ENCODE measurements around the gene GBF1. TPM values are rescaled to one million over a fixed set of nuclear protein-coding genes. Genes with fewer than 3 reads are reported as not detected.

Gene GBF1
- total RNA-seq, 3 donors from 2014 or later, result 42.9 to 46.5 (median 43.3) TPM

DNA sequence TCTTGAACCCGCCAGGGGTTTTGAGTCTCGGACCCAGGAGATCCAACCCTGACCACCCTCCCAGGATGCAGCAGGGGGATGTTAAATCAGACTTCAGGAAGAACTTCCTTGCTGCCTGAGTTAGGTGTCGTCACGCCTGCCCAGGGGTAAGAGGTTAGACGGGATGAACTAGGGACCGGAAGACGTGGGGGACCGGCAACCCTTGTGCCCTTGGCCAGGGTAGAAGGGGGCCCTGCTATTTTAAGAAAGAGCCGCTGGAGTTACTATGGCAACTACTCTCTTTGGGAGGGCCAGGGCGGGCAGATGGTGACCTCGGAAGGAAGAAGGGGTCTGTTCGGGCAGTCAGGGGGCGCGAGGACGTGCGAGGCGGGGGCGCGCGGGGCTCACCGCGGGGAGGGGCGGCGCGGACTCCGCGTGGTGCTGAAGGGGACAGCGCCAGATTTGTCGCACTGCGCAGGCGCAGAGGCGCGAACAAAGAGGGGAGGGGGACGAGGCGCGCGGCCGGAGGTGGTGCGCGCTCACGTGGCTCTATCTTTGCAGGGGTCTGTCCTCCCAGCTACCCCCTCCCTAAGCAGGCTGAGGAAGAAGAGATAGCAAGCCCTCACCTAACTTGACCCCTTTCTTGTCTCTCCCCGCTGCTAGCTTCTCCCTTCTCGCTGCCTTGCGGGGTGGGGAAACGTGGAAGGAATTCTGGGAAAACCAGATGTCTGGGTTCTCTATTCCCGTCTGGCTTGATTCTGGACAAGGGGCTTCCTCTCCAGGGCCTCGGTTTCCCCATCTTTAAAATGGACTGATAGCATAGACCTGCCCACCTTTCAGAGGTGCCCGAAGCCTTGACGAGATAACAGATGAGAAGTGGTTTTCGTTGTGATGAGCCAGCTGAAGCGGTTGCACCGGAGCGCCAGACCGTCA, 174.2 kb downstream of the GBF1 start:
- H3K27me3 Mint-ChIP-seq (ENCODE audit: low read depth), result peaks cover 26% of the 10 kb centered on the region
- H3K4me3 Mint-ChIP-seq, result peak overlapping the region; percentile 96
- DNase-seq, result peak; percentile 64
- no peaks in the 10 kb centered on the region for H3K9me3 Mint-ChIP-seq
- peaks cover 7% of the 10 kb centered on the region for H3K36me3 Mint-ChIP-seq (ENCODE audit: insufficient read depth)
- ATAC-seq, result no peak
- H3K4me1 Mint-ChIP-seq (ENCODE audit: low read depth), result peaks cover 34% of the 10 kb centered on the region

DNA sequence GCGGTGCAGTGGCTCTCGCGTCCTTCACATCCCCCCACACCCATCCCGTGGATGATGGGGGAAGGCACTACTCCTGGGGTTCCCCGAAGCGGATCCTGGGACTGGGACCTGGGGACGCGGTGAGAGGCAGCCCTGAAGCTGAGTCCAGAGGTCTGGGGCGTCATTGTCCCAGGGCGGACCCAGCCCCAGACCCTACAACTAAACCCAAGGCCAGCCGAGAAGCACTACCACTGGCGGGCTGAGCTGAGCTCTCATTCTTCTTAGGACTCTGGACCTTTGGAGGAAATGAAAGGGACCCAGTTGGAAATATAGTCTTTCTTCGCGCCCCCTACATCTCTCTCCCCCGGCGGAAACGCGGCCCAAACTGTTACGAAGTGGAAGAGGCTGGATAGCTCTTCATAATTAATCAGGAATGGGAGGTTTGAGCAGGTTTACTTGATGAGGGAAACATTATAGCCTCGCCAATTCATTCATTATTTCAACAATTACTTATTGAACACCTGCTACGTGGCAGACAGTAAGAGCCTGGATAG, 174.9 kb downstream of the GBF1 start:
- no peak for ATAC-seq

DNA sequence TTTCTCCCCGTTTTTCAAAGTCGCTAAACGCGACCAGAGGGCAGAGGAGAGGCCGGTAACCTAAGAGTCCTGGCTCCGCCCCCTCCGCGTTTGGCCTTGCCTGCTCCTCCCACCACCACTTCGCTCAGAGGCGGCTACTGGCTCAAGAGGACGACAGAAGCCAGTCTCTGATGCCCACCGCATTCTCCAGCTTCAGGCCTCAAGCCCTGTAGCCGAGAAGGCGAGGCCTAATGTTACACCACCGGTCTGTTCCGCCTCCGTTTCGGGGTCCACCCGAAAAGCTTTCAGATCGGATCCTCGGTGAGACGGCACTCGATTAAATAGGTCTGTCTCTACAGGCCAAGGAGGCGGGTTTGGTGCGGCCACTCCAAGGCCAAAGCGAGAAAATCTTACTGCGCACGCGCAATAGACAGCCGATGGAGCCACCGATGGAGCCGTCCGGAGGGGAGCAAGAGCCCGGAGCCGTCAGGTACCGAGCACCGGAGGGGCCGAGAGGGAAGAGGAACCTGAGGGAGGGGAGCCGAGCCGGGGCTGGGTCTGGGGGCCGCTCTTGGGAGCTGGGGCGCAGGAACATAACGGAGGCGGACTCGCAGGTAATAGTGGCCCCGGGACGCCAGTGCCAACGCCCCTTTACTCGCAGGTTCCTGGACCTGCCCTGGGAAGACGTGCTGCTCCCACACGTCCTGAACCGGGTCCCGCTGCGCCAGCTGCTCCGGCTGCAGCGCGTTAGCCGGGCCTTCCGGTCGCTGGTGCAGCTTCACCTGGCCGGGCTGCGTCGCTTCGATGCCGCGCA, 175.6 kb downstream of the GBF1 start, which contains the start of gene FBXL15:
Gene FBXL15, plus strand, starts transcription at position 123 of the 793 bp plus-strand sequence. Its CDS starts 294 bp downstream, at position 417.
- Mint-ChIP-seq H3K4me1 (ENCODE audit: low read depth) (peaks cover 34% of the 10 kb centered on the region), H3K4me3 (peak within 1 kb of the TSS; percentile 96), H3K9me3 (no peaks in the 10 kb centered on the region), H3K27me3 (ENCODE audit: low read depth) (peaks cover 21% of the 10 kb centered on the region), H3K36me3 (ENCODE audit: insufficient read depth) (peaks cover 7% of the 10 kb centered on the region)
- ATAC-seq (peak; percentile 82 to 84), DNase-seq (peak; percentile 95)

More for the DNA sequence above, 174.9 kb downstream of the GBF1 start:
- DNase-seq, result no peak
- H3K9me3 Mint-ChIP-seq, result no peaks in the 10 kb centered on the region
- H3K4me3 Mint-ChIP-seq, result peak overlapping the region; percentile 96
- peaks cover 26% of the 10 kb centered on the region for H3K27me3 Mint-ChIP-seq (ENCODE audit: low read depth)
- H3K4me1 Mint-ChIP-seq (ENCODE audit: low read depth), result peaks cover 34% of the 10 kb centered on the region
- H3K36me3 Mint-ChIP-seq (ENCODE audit: insufficient read depth), result peaks cover 7% of the 10 kb centered on the region

DNA sequence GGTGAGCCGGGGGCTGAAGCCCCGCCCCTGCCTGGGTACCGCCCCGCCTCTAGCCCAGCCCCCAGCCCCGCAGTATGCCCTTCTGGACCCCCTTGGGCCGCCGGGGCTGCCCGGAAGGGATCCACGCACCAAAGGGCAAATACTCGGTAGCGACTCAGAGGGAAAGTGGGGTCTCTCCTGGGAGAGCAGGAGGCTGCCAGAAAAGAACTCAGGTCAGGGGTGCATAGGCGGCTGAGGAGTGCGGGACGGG, 176.1 kb downstream of the GBF1 start:
- Mint-ChIP-seq H3K4me1 (ENCODE audit: low read depth) (peaks cover 34% of the 10 kb centered on the region), H3K4me3 (peak overlapping the region; percentile 96), H3K36me3 (ENCODE audit: insufficient read depth) (peaks cover 7% of the 10 kb centered on the region), H3K9me3 (no peaks in the 10 kb centered on the region), H3K27me3 (ENCODE audit: low read depth) (peaks cover 16% of the 10 kb centered on the region)
- ATAC-seq (no peak), DNase-seq (no peak)

DNA sequence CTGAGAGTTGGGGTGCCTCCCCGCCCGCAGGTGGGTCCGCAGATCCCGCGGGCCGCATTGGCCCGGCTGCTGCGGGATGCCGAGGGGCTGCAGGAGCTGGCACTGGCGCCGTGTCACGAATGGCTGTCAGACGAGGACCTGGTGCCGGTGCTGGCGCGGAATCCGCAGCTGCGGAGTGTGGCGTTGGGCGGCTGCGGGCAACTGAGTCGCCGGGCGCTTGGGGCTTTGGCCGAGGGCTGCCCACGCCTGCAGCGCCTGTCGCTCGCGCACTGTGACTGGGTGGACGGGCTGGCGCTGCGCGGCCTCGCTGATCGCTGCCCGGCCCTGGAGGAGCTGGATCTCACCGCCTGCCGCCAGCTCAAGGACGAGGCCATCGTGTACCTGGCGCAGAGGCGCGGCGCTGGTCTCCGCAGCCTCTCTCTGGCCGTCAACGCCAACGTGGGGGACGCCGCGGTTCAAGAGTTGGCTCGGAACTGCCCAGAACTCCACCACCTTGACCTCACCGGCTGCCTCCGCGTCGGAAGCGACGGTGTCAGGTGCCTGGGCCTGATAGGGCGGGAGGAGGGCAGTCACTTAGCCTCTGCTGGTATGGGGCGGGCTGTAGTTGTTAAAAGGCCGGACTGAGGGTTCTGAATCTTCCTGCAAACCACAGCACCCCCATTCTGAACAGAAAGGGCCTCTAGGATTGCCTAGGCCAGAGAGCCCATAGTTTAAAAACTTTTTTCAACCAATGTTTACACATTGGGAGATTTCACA, 176.6 kb downstream of the GBF1 start:
- peaks cover 7% of the 10 kb centered on the region for H3K36me3 Mint-ChIP-seq (ENCODE audit: insufficient read depth)
- ATAC-seq (peak; percentile 4), DNase-seq (no peak)
- H3K4me1 Mint-ChIP-seq (ENCODE audit: low read depth), result peaks cover 35% of the 10 kb centered on the region
- no peaks in the 10 kb centered on the region for H3K9me3 Mint-ChIP-seq
- H3K4me3 Mint-ChIP-seq, result peak overlapping the region; percentile 96
- H3K27me3 Mint-ChIP-seq (ENCODE audit: low read depth), result peaks cover 14% of the 10 kb centered on the region

DNA sequence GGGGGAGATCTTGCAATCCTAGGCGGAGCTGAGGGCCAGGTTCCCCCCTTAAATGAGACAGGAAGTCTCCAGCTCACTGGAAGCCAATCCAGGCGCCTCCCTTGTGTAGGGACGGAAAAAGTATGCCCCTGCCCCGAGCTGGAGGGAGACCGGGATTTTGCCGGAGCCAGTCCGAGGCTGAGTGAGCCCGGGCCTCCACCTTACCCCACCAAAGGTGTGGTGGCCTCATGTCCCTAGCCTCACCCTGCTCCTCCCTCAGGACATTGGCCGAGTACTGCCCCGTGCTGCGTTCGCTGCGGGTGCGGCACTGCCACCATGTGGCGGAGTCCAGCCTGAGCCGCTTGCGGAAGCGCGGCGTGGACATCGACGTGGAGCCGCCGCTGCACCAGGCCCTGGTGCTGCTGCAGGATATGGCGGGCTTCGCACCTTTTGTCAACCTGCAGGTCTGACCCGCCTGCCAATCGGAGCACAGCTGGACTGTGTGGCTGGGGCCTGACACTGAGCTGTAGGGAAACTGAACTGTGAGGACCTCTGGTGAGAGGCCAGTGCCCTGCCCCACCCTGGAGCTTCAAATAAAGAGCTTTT, 177.3 kb downstream of the GBF1 start:
- Mint-ChIP-seq H3K4me3 (peak overlapping the region; percentile 96), H3K36me3 (ENCODE audit: insufficient read depth) (peaks cover 7% of the 10 kb centered on the region), H3K4me1 (ENCODE audit: low read depth) (peaks cover 38% of the 10 kb centered on the region), H3K9me3 (no peaks in the 10 kb centered on the region), H3K27me3 (ENCODE audit: low read depth) (peaks cover 8% of the 10 kb centered on the region)
- ATAC-seq (peak in 1 of 2 donors; percentile 12), DNase-seq (no peak)

DNA sequence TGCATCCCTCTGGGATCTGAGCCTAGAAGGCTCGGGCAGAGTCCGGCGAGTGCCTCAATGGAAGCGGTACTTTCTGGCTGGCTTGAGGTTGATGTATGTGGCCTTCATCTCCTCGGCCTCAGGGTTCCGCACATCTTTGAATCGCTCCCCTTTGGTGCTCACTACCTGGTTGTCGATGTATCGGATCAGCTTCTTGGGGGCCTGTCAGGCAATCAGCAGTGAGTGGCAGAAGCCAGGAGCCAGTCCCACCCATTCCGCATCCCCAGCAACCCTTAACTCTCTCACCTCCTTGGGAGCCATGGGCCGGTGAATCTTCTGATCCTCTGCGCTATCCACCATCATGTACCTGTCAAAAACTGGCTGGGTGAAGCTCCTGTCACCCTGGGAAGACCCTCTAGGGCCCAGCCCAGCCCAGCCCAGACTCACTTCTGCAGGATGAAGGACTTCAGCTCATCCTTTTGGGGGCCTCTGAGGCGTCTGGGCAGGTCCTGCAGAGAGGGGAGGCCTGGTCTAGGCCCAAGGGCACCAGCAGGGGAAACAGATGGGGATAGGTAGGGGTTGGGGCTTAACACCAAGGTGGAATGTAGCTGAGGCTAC, 178.1 kb downstream of the GBF1 start:
- peaks cover 7% of the 10 kb centered on the region for H3K36me3 Mint-ChIP-seq (ENCODE audit: insufficient read depth)
- peaks cover 34% of the 10 kb centered on the region for H3K4me1 Mint-ChIP-seq (ENCODE audit: low read depth)
- H3K9me3 Mint-ChIP-seq, result no peaks in the 10 kb centered on the region
- ATAC-seq, result no peak
- DNase-seq, result no peak
- no peaks in the 10 kb centered on the region for H3K27me3 Mint-ChIP-seq (ENCODE audit: low read depth)
- peak overlapping the region; percentile 37 for H3K4me3 Mint-ChIP-seq

DNA sequence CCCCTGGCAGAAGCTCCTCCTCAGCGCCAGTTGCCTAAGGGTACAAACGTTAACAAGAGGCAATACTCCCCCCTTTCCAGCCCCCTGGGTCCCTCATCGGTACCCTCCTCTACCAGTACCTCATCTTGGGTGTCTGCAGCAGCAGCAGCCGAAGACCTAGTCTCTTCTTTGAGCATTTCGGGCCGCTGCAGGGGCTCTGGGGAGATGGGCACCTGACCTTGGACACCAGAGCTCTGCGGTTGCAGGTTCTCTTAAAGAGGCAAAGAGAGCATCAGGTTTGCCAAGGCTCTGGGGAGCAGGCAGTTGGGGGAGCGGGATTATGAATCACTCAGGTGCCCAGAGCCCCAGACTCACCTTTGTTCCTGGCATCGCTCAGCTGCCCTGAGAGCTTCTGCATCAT, 178.8 kb downstream of the GBF1 start:
- Mint-ChIP-seq H3K4me3 (no peak overlapping the region), H3K27me3 (ENCODE audit: low read depth) (no peaks in the 10 kb centered on the region), H3K9me3 (no peaks in the 10 kb centered on the region), H3K4me1 (ENCODE audit: low read depth) (peaks cover 31% of the 10 kb centered on the region), H3K36me3 (ENCODE audit: insufficient read depth) (peaks cover 7% of the 10 kb centered on the region)
- DNase-seq, result no peak
- no peak for ATAC-seq

DNA sequence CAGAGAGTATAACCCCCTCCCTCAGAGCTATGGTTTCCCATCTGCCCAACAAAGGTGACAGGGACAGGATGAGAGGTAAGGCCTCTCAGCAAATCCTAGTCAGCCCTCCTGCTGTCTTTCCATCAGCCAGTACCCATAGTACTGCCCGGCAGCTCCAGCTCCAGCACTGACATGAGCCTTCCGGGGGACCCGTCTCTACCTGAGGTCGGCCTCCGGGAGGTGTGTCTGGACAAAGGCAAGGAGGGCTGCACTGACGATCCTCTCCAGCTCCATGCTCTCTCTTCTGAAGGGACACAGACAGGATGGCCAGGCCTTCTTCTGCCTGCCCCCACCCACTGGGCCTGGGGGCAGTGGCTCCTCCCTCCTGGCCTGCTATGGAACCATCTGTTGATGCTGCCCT, 179.6 kb downstream of the GBF1 start:
- peaks cover 7% of the 10 kb centered on the region for H3K36me3 Mint-ChIP-seq (ENCODE audit: insufficient read depth)
- no peak overlapping the region for H3K4me3 Mint-ChIP-seq
- no peaks in the 10 kb centered on the region for H3K27me3 Mint-ChIP-seq (ENCODE audit: low read depth)

DNA sequence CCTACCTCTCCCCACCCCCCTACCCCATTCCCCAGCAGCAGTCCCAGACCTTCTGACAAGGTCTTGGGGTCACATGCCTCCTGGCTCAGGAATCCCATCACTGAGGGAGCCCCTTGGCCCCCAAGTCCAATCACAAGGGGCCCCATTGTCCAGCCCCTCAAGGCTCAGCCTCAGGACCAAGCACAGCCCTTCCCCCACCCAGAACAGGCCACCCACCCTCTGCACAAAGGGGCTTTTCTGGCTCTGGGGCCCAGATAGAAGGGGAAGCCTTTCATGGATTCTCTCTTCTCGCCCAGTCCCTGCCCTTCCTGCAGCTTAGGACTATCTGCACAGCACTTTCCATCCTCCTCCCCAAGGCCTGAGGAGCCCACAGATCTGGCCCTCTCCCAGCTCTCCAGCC, 180.1 kb downstream of the GBF1 start:
- no peak overlapping the region for H3K4me3 Mint-ChIP-seq
- ATAC-seq, result no peak
- H3K4me1 Mint-ChIP-seq (ENCODE audit: low read depth), result peaks cover 18% of the 10 kb centered on the region
- DNase-seq, result no peak
- no peaks in the 10 kb centered on the region for H3K9me3 Mint-ChIP-seq
- H3K36me3 Mint-ChIP-seq (ENCODE audit: insufficient read depth), result peaks cover 7% of the 10 kb centered on the region
- H3K27me3 Mint-ChIP-seq (ENCODE audit: low read depth), result no peaks in the 10 kb centered on the region

More for the DNA sequence above, 179.6 kb downstream of the GBF1 start:
- ATAC-seq (no peak), DNase-seq (no peak)
- no peaks in the 10 kb centered on the region for H3K9me3 Mint-ChIP-seq
- H3K4me1 Mint-ChIP-seq (ENCODE audit: low read depth), result peaks cover 24% of the 10 kb centered on the region

DNA sequence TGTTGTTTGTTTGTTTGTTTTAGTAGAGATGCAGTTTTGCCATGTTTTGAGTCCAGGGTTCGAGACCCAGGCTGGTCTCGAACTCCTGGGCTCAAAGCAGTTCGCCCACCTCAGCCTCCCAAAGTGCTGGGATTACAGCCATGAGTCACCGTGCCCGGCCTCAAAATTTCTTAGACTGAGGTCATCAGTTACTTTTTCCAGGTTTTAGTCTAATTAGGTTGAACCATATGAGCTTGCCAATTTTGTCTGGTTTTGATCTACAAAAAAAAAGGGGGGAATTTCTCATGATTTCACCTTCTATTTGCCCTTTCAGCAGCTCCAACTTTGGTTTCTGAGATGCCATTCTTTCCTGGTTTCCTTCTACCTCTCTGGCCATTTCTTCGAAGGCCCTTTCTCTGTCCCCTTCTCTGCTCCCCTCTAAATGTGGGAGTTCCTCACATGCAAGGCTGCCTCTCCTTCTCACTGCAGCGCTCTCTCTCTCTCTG, 181.5 kb downstream of the GBF1 start:
- DNase-seq, result no peak
- no peak overlapping the region for H3K4me3 Mint-ChIP-seq

DNA sequence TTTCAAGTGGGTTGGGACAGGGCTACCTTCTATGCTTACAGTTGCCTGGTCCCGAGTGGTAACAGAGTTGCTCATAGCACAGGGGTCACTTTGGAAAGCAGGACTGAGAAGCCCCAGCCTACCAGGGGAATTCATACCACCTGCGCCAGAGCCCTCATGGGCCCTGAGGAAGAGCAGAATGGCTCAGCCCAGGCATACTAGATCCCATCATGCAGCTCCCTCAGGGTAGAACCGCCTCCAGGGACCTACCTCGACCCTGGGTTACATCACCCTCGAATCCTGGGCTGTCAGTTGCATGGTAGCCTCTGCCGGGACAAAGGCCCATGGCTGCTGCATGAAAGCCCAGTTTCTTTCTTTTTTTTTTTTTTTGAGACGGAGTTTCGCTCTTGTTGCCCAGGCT, 184.1 kb downstream of the GBF1 start:
- Mint-ChIP-seq H3K9me3 (no peaks in the 10 kb centered on the region), H3K4me1 (ENCODE audit: low read depth) (peaks cover 28% of the 10 kb centered on the region), H3K36me3 (ENCODE audit: insufficient read depth) (no peaks in the 10 kb centered on the region), H3K4me3 (no peak overlapping the region), H3K27me3 (ENCODE audit: low read depth) (no peaks in the 10 kb centered on the region)
- ATAC-seq (no peak), DNase-seq (no peak)

More for the DNA sequence above, 181.5 kb downstream of the GBF1 start:
- no peak for ATAC-seq
- Mint-ChIP-seq H3K9me3 (no peaks in the 10 kb centered on the region), H3K27me3 (ENCODE audit: low read depth) (no peaks in the 10 kb centered on the region), H3K4me1 (ENCODE audit: low read depth) (peaks cover 17% of the 10 kb centered on the region), H3K36me3 (ENCODE audit: insufficient read depth) (peaks cover 7% of the 10 kb centered on the region)

DNA sequence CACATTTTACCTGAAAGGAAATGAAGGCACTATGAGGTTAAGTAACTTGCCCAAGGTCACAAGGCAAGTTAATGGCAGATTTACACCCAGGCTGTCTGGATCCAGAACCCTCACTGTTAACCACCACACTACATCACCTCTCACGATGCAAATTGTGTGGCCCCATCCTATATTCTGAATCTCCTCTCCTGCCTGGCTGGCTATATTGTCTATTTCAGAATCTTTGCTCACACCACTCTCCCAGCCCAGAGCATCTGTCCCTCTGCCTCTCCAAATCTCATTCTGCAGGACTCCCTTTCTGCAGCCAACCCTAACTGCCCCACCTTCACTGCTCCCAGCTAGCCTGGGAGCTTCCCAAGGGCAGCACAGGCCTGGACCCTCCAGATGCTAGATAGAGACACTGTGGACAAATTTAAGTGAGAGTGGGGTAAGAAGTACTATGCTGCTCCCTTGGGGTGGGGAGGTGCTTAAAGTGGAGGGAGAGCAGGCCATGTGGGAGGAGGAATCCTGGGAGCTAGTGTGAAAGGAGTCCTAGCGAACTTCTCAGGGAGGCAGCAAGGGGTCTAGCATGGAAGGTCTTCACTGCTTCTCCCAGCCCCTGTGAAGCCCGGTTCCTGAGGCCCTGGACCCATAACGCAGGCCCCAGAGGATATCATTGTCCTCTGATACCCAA, 186.3 kb downstream of the GBF1 start:
- Mint-ChIP-seq H3K4me3 (peak overlapping the region; percentile 92), H3K9me3 (no peaks in the 10 kb centered on the region), H3K36me3 (ENCODE audit: insufficient read depth) (no peaks in the 10 kb centered on the region), H3K27me3 (ENCODE audit: low read depth) (no peaks in the 10 kb centered on the region), H3K4me1 (ENCODE audit: low read depth) (peaks cover 48% of the 10 kb centered on the region)
- no peak for ATAC-seq
- DNase-seq, result no peak

Measured in activated T-cell treated with anti-CD3 and anti-CD28 coated beads, Interleukin-2, amount 50 U/mL, for 4 hours (primary cell).